Left renal pelvis (tissue), 4 donors: ENCODE data around the gene PEA15. TPM values are rescaled to one million over a fixed set of nuclear protein-coding genes. Genes with fewer than 3 reads are reported as not detected.

ENCODE experiments used
- DNase-seq, 4 donors: peaks; one replicate each; pipeline ENCODE4 v3.0.0-alpha.2; 2013; ENCODE audit warnings: low read depth in 4 of 4, low spot score in 3 of 4
- polyA plus RNA-seq, 4 donors: library from polyadenylated mRNA; unstranded; fragments of 120-200 nt; gene quantifications; one replicate each; pipeline ENCODE4 v1.2.1, GENCODE V29; 2013; ENCODE audit not compliant: insufficient read length in 4 of 4

PEA15 gene
- polyA plus RNA-seq, 4 donors, result 91.6 to 142 (median 122) TPM

GRCh38 chr1:160177667-160178066, 27.5 kb upstream of the PEA15 start:
- no peak for DNase-seq

DNA sequence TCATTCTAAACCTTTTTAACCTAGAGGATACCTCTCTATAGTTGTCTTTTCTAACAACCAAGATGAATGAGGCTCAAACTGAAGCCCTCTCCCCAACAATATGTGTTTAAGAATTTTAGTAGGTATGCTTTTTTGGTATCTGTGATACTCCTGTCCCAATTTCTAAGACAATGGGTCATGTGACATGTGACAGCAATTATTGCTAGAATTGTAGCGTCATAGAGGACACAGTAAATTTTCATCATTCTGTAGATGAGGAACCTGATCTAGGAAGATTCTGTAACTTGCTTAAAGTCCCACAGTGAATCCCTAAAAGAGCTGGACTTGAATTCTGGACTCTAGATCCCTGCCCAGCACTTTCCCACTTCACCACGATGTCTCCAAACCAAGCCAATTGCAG, 26.5 kb upstream of the PEA15 start:
- no peak for DNase-seq

GRCh38 chr1:160179336-160179735, 25.8 kb upstream of the PEA15 start:
- DNase-seq, result no peak

- DNase-seq, result no peak
Observed at GRCh38 chr1:160186246-160186645, 18.9 kb upstream of the PEA15 start.

- no peak for DNase-seq
Observed at GRCh38 chr1:160186729-160187128, 18.5 kb upstream of the PEA15 start.

DNA sequence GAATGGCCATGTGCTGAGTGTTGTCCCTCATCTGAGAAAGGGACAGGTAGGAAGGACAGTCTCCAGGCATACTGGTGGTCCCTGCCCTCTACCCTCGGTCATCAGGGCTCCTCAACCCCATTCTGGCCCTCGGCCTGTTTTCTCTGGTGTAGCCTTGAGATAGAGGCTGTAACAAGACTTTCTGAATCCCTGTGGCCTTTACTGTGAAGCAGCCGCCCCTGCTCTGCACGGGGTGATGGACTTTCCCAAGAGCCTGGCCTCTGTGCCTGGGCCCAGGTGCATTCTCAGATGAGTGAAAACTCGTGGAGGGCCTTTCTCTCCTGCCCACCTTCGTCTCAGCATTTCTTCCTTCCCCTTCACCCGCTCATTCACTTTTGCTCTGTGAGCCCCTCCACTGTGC, 17.8 kb upstream of the PEA15 start:
- DNase-seq, result no peak

GRCh38 chr1:160188341-160188740, 16.8 kb upstream of the PEA15 start:
- no peak for DNase-seq

DNA sequence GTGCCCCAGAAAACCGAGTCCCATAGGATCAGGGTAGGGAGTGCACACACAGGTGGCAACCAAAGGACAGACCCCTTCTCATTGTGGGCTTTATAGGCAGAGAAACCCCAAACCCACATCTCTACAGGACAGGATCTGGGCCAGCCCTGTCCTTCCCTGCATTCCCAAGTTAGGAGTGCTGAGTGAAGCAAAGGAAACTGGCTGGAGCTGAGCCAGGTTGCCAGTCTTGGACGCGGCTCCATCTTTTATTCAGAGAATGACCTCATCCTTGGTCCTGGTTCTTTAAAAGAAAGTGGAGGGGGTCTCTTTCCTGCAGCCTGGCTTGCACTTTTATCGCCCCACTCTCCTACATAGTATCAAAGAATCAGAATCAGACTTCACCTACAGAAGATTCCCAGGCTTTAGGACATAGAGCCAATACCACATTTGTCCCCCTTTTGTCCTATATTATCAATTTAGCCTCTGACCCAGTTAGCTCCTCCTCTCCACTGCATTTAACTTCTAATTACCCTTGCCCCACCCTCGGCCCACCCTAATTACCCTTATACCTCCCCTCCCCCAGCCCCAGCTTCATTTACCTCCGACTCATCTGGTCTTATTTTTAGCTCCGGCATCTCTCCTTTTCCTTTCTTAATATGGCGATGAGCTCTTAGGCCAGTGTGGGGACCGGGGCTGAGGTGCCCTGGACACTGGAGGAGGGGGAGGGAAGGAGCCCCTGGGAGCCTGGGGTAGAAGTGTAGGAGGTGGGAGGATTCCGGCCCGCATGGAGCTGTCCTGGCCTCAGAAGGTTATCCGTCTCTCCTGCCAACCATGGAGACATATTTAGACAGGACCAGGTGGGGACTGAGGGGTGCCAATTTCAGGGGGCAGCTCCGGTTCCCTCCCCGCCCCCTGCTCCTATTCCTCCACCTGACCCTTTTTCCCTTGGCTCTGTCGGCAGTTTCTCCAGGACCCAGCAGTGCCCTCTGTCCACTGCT, 15.2 kb upstream of the PEA15 start, which contains the start of gene CASQ1:
TSS of gene CASQ1 (plus strand) at position 927 of the 977 bp plus-strand sequence. CDS start 177 bp downstream, outside the sequence.
- no peak for DNase-seq

DNA sequence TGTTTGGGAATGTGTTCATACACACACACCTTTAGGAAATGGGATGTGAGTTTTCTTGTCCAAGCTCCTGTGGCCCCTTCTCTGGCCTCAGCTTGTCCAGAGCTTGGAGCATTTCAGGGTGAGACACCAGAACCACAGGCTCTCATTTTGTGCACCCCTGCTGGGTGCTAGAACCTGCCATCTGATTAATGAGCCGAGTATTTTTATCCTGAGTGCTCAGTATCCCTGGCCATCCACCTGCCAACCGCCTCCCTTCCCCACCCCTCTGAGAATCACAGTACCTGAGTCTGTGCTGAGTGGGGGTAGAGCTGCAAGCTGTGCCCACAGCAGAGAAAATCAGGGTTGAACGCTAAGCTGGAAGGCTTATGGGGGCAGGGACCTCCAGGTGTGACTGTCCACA, 13.4 kb upstream of the PEA15 start:
- DNase-seq, result no peak

DNA sequence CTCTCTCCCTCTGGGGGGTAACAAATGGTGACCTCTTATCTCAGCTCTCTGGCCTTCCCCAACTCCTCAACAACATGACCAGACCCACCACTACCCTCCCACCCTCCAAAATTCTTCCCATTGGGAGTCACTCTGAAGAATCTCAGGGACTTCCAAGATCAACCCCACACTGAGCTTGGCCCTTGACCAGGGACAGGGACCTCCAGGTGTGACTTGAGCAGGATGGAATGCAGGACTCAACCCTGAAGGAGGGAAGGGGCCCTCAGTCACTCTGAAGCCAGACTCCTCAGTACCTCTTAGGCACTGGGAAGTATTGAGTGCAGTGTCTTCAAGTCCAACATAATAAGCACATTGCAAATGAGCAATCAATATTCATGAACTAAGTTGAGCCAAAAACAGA, 12.9 kb upstream of the PEA15 start:
- DNase-seq, result no peak

DNA sequence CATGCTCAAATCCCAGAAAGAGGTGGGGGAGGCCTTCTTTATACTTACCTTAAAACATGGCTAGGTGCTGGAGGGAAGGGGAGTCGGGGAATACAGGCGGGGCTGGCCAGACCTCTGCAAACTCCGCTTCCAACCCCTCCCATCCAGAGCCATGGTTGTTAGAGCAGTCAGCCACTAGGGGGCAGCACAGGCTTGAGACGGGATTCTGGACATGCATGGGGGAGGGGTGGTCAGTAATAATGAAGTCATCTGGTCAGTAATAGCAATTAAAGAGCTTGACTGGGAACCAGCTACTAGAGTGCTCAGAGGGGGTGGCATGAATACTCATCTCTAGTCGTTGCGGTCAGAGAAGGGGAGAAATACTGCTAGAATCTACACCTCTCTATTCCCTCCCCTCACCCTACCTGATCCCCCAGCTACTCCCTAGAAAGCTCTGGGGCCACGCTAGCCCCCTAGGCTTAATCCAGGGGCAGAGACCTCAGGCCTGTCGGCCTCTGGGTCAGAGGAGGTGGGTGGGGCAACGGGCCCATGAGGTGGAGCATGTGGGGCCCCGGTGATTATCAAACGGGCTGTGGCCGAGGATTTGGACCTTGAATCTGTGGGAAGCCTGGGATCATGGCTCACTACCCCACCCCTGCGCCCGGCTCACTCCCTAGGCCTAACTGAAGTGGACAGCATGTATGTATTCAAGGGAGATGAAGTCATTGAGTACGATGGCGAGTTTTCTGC, 11.9 kb upstream of the PEA15 start:
- peak; percentile 70 to 79 (median 76) for DNase-seq

DNA sequence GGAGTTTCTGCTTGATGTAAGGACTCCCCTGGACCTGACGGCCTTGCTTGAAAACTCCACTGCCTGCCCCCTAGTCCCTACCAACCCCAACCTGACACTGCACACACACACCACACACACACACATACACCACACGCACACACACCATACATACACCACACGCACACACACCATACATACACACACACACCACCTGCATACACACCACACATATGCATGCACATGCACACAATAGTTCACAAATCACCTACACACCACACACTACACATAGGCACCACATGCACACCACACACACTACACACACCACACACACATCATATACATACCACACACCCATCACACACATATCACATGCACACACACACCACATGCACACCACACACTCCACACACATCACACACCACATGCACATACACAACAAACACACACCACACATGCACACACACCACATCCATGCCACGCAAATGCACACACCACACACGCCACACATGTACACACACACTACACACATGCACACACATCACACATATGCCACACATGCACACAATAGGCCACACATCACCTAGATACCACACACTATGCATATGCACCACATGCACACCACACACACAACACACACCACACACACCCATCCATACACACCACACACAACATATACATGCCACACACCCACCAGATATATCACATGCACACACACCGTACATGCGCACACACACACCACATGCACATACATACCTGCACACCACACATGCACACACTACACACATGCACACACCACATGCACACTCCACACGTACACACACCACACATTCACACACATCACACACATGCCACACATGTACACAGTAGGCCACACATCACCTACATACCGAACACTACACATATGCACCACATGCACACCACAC, 11.1 kb upstream of the PEA15 start:
- no peak for DNase-seq

DNA sequence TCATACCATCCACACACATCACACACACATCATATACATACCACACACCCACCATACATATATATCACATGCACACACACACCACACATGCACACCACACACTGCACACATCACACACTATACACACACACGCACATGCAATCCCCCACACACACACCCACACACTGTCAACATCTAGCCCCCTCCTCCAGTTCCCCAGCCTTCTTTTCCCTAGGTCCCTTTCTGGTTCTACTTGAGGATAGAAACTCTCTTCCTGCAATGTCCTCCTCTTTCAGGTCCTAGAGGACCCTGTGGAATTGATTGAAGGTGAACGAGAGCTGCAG, 10.5 kb upstream of the PEA15 start:
- no peak for DNase-seq

- DNase-seq, result no peak
Observed at GRCh38 chr1:160196143-160196542, 9.0 kb upstream of the PEA15 start.

DNA sequence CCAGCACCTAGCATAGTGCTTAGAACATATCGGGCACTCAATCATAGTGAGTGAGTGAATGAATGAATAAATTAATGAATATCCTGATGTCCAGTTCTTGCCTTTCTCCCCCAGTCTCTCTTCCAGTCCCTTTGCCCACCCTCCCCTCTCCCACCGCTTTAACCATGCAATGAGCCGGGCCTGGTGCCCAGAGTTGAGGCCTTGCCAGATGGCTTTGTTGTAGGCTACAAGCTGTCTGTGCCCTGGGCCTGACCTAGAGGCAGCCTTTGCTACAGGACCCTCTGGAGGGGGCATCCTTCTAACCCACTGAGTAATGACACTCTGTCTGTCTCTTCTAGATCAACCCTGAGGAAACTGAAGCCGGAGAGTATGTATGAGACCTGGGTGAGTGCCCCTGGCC, 8.0 kb upstream of the PEA15 start:
- DNase-seq, result no peak

DNA sequence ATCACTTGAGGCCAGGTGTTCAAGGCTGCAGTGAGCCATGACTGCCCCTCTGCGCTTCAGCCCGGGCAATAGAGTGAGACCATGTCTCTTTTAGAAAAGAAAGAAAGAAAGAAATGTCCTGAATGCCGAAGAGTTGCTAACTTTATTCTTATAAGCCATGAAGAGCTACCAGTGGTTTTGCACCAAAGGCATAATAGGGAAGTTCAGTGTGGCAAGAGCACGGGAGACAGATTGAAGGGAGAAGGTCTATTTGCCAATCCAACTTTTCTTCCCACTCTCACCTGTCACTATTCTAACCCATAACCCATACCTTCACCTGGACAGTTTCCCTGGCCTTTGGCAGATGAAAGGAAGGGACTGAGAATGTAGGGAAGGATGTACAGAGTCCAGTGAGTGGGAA, 4.4 kb upstream of the PEA15 start:
- no peak for DNase-seq

DNA sequence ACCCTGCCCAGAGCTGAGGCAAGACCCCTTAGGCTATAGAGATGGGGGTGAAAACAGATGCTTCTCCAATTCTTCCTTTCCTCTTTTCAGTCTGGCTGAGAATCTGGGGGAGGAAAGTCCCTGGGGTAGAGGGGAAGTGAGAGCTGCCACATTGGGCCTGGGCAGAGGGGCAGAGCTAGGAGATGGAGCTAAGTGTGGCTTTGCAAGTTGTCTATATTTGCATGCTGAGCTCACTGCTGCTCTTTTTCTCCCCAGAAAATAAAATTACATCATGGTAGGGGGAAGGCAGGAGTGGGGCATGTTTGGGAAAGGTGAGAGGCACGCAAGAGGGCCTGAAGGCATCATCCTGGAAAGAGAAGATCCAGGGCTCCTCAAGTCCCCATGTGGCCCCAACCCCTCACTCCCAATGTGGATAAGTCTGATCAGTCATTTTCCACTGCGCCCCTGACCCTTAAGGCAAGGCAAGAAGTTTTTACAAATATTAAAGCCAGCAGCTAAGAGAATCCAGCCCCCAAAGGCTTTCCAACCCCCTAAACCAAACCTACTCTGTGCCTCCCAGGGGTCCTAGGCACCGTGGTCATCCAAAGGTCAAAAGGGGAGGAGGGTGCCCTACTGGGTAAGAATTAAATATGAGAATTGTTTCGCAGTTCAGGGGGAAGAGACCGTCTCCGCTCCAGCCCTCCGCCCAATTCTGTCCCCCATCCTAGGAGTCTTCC, 500 bp upstream of the PEA15 start:
- no peak for DNase-seq

- no peak for DNase-seq
Observed at GRCh38 chr1:160206036-160206389, 829 bp downstream of the PEA15 start.

DNA sequence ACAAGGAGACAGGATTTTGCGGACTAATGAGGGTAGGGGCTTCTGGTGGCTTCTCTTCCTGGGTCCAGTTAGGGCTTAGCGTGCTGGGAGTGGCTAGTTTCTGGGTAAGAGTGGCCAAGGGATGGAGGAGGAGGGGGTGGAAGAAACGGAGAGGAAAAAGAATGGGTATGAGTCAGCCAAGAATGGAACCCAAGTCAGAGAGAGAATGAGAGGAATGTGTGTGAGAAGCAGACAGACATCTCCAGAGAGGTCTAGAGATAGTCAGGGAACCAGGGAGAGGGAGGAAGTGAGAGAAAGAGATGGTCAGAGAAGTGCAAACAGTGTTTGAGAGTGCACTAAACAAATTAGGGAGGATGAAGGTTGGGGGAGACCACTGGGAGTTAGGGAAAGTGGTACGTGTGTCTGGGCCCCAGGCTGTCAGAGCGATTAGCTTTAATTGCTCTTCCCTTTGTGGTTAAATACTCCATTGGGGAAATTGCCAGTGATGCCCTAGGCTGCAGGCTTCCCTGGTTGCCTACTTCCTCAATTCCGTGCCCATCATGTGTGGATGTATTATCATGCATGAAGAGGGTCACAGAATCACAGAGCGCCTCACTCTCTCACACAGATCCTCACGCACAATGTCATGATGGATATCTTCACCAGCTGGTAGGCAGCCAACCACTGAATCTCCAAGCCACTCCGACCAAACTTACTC, 1.4 kb downstream of the PEA15 start:
- DNase-seq, result no peak
